Measurements from ENCODE around the gene CASQ2.

DNA sequence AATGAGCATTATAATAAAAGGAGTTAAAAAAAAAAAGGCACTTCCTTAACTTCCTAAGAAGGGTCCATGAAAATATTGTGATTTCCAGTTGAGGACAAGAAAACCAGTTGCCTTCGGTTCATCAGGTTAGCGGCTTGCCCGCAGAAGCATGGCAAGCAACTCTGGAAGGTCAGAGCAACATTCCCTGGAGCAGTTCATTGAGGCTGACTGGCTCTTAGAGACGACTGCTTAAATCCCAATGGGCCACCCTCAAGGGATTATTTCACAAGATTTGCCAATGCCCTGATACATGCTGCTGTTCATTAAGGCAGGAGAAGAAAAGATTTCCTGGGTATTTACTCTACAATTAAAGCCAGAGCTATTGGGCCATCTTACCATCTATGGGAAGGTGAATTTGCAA, 29.0 kb upstream of the CASQ2 start:
- TF ChIP-seq, protein P1, sequence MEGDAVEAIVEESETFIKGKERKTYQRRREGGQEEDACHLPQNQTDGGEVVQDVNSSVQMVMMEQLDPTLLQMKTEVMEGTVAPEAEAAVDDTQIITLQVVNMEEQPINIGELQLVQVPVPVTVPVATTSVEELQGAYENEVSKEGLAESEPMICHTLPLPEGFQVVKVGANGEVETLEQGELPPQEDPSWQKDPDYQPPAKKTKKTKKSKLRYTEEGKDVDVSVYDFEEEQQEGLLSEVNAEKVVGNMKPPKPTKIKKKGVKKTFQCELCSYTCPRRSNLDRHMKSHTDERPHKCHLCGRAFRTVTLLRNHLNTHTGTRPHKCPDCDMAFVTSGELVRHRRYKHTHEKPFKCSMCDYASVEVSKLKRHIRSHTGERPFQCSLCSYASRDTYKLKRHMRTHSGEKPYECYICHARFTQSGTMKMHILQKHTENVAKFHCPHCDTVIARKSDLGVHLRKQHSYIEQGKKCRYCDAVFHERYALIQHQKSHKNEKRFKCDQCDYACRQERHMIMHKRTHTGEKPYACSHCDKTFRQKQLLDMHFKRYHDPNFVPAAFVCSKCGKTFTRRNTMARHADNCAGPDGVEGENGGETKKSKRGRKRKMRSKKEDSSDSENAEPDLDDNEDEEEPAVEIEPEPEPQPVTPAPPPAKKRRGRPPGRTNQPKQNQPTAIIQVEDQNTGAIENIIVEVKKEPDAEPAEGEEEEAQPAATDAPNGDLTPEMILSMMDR (IDR thresholded peaks at IDR 0.05 in 2 of 3, conservative IDR thresholded peaks at IDR 0.05 in 1 of 3; ENCODE audit: control insufficient read depth in 2 of 3, extremely low read depth in 1 of 3, insufficient read depth in 1 of 3, low read depth in 3 of 3, low read length in 3 of 3) = no peak
- no peak for TF ChIP-seq RCOR1 (conservative IDR thresholded peaks at IDR 0.05; ENCODE audit: low read depth, low read length)
- TF ChIP-seq NRF1 (conservative IDR thresholded peaks at IDR 0.05; ENCODE audit: low read depth, low read length) = no peak
- no peak for TF ChIP-seq POLR2AphosphoS2 (IDR thresholded peaks at IDR 0.05; ENCODE audit: low read depth, low read length)
- no peak for TF ChIP-seq CBFB (IDR thresholded peaks at IDR 0.05; ENCODE audit: low read depth)
- TF ChIP-seq, protein P2, sequence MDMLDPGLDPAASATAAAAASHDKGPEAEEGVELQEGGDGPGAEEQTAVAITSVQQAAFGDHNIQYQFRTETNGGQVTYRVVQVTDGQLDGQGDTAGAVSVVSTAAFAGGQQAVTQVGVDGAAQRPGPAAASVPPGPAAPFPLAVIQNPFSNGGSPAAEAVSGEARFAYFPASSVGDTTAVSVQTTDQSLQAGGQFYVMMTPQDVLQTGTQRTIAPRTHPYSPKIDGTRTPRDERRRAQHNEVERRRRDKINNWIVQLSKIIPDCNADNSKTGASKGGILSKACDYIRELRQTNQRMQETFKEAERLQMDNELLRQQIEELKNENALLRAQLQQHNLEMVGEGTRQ (IDR thresholded peaks at IDR 0.05; ENCODE audit: borderline replicate concordance, low read depth, low read length) = no peak
- no peak for TF ChIP-seq POLR2A (IDR thresholded peaks at IDR 0.05; ENCODE audit: low read depth, low read length)
- TF ChIP-seq GABPA (IDR thresholded peaks at IDR 0.05; ENCODE audit: low read depth) = no peak
- no peak for TF ChIP-seq NBN (IDR thresholded peaks at IDR 0.05)
- no peak for TF ChIP-seq TCF12 (IDR thresholded peaks at IDR 0.05; ENCODE audit: low read depth, low read length)
